HepG2 (cell line): ENCODE results near the gene RAB2B. TPM values are rescaled to one million over a fixed set of nuclear protein-coding genes. Genes with fewer than 3 reads are reported as not detected.

ENCODE experiments used
- AGO2 ChIP-seq: fragments of 200-400 bp; formaldehyde crosslinking; optimal IDR thresholded peaks from 2 replicates; pipeline ENCODE3; 2017; ENCODE audit warnings: mild to moderate bottlenecking, low read depth, low read length, moderate library complexity
- BCL6 ChIP-seq: IDR thresholded peaks from 2 replicates; pipeline ENCODE4 v1.6.1; 2016; ENCODE audit warnings: missing genetic modification reagents, missing compliant biosample characterization
- CCAR2 ChIP-seq: fragments of 200-400 bp; formaldehyde crosslinking; optimal IDR thresholded peaks from 2 replicates; pipeline ENCODE3; 2018; ENCODE audit warnings: low read depth, mild to moderate bottlenecking, low read length, moderate library complexity
- FOXA3 ChIP-seq: IDR thresholded peaks from 2 replicates; pipeline ENCODE4 v1.6.1; 2016; ENCODE audit warnings: missing genetic modification reagents, missing compliant biosample characterization
- MLLT10 ChIP-seq: sonication (generic); formaldehyde crosslinking; IDR thresholded peaks from 2 replicates; pipeline ENCODE4 v1.4.0; 2020; ENCODE audit warnings: missing genetic modification reagents
- PATZ1 ChIP-seq: sonication (generic); formaldehyde crosslinking; IDR thresholded peaks from 2 replicates; pipeline ENCODE4 v1.4.0; 2020; ENCODE audit warnings: missing genetic modification reagents
- PCBP2 ChIP-seq: fragments of 200-400 bp; formaldehyde crosslinking; optimal IDR thresholded peaks from 2 replicates; pipeline ENCODE3; 2018; ENCODE audit warnings: low read length, low read depth; ENCODE audit not compliant: poor library complexity, severe bottlenecking
- SOX13 ChIP-seq, 3 experiments: fragments of 450-650 bp in 1 of 3; sonication (generic) in 1 of 3; formaldehyde crosslinking in 1 of 3; IDR thresholded peaks in 2 of 3; conservative IDR thresholded peaks in 1 of 3; 2 replicates each; pipeline versions ENCODE4 v1.5.0 to v1.6.1; 2016 to 2020; ENCODE audit warnings: antibody characterized with exemption in 1 of 3, mild to moderate bottlenecking in 1 of 3, missing compliant biosample characterization in 1 of 3, missing genetic modification reagents in 1 of 3, moderate library complexity in 1 of 3
- U2AF1 ChIP-seq: fragments of 200-400 bp; formaldehyde crosslinking; optimal IDR thresholded peaks from 2 replicates; pipeline ENCODE3; 2017; ENCODE audit warnings: mild to moderate bottlenecking, low read depth, low read length
- XBP1 ChIP-seq: sonication (generic); formaldehyde crosslinking; IDR thresholded peaks from 2 replicates; pipeline ENCODE4 v1.5.0; 2020; ENCODE audit warnings: missing genetic modification reagents
- ZC3H13 ChIP-seq: sonication (generic); formaldehyde crosslinking; IDR thresholded peaks from 2 replicates; pipeline ENCODE4 v1.8.1; 2023; ENCODE audit warnings: mild to moderate bottlenecking, missing genetic modification reagents, moderate library complexity
- ZFAT ChIP-seq: sonication (generic); formaldehyde crosslinking; conservative IDR thresholded peaks from 2 replicates; pipeline ENCODE4 v1.8.1; 2023; ENCODE audit warnings: missing genetic modification reagents, inconsistent platforms
- ZNF256 ChIP-seq: sonication (generic); formaldehyde crosslinking; conservative IDR thresholded peaks from 2 replicates; pipeline ENCODE4 v1.4.0; 2020; ENCODE audit warnings: missing genetic modification reagents
- ZNF460 ChIP-seq: sonication (generic); formaldehyde crosslinking; IDR thresholded peaks from 2 replicates; pipeline ENCODE4 v1.5.1; 2020; ENCODE audit warnings: missing genetic modification reagents, mild to moderate bottlenecking, borderline replicate concordance
- ZNF580 ChIP-seq: IDR thresholded peaks from 2 replicates; pipeline ENCODE4 v1.6.1; 2016; ENCODE audit warnings: low read depth, borderline replicate concordance
- polyA plus RNA-seq, 8 experiments: library from polyadenylated mRNA; depleted of rRNA in 3 of 8; stranded (reverse) in 7 of 8; unstranded in 1 of 8; fragments of >200 nt; fragmentation: Illumina TruSeq in 4 of 8; extraction: Trizol in 4 of 8; gene quantifications; 2 replicates each; pipeline versions ENCODE4 v1.2.1 to v1.2.3, GENCODE V29; 2011 to 2016; ENCODE audit warnings: low read depth in 4 of 8, missing spikeins in 1 of 8, mixed read lengths in 1 of 8; ENCODE audit not compliant: insufficient read depth in 1 of 8
- total RNA-seq, 5 experiments: library from RNA; depleted of rRNA; stranded (reverse); fragments of >200 nt; fragmentation: Illumina TruSeq; extraction: Trizol; gene quantifications; 2 replicates each; pipeline ENCODE4 v1.2.3, GENCODE V29; 2016; ENCODE audit warnings: low read depth in 1 of 5
- TF ChIP-seq, protein P1 (sequence below): sonication (generic); formaldehyde crosslinking; IDR thresholded peaks from 2 replicates; pipeline ENCODE4 v1.4.0; 2020; ENCODE audit warnings: missing genetic modification reagents
- TF ChIP-seq, protein P2 (sequence below): sonication (generic); formaldehyde crosslinking; IDR thresholded peaks from 2 replicates; pipeline ENCODE4 v1.4.0; 2020; ENCODE audit warnings: missing genetic modification reagents
- TF ChIP-seq, protein P3 (sequence below): sonication (generic); formaldehyde crosslinking; IDR thresholded peaks from 2 replicates; pipeline ENCODE4 v1.9.0; 2021; ENCODE audit warnings: missing genetic modification reagents, borderline replicate concordance
- TF ChIP-seq, protein P4 (sequence below): fragments of 450-650 bp; IDR thresholded peaks from 2 replicates; pipeline ENCODE4 v1.6.1; 2017

RAB2B gene
- total and polyA plus RNA-seq, 2 of the 13 experiments (the other 11 are each of a cell fraction or from before 2014, with no cell fraction given), result 36.0 to 60.6 TPM

DNA sequence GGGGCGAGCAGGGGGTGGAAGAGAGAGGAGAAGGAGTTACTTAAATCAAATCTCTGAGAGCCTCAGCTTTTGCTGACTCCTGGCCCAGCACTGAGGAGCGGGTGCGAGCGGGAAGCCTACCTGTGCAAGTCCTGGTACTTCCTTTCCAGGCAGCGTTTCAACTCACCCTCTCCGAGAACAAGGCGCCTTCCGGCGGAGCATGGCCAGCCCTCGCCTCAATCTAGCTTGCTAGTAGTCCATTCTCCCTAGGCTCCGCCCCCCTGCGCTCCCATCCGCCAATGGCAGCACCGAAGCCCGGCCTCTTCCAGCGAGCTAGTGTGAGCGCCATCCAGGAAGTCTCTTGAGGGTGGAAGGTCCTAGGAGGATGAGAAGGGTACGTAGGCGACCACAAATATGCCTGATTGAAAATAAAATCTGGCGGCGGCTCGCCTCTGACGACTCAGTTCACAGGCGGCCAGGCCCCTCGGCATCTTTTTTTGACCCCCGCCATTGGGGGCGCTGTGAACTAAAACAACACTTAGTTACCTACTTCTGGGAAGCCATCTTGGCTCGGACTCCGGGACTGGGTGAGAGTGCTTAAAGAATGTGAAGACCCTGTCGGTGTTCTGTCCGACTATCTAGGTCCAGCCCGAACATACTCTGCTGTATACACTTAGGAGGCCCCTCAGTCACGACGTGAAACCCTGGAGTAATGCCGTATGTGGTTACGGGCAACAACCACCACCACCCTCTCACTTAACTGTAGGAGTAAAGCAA lies 20.7 kb downstream of the RAB2B start, which contains the start of gene CHD8 (continued):
- TF ChIP-seq, protein P1, sequence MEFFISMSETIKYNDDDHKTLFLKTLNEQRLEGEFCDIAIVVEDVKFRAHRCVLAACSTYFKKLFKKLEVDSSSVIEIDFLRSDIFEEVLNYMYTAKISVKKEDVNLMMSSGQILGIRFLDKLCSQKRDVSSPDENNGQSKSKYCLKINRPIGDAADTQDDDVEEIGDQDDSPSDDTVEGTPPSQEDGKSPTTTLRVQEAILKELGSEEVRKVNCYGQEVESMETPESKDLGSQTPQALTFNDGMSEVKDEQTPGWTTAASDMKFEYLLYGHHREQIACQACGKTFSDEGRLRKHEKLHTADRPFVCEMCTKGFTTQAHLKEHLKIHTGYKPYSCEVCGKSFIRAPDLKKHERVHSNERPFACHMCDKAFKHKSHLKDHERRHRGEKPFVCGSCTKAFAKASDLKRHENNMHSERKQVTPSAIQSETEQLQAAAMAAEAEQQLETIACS (CRISPR knock-in tag), result no peak
- TF ChIP-seq U2AF1 (no peak), AGO2 (no peak), ZNF460 (no peak; the same call in 1 of the 2 replicates), XBP1 (CRISPR knock-in tag) (no peak), SOX13 (IDR thresholded peaks at IDR 0.05) (peak; percentile 100), SOX13 (CRISPR knock-in tag; conservative IDR thresholded peaks at IDR 0.05 in 1 of 2, IDR thresholded peaks at IDR 0.05 in 1 of 2) (peak; percentile 24 to 55; a peak in 3 of 4 replicates), ZNF580 (peak; percentile 91), PCBP2 (no peak), PATZ1 (CRISPR knock-in tag) (peak; percentile 81), BCL6 (CRISPR knock-in tag) (peak; percentile 65), ZNF256 (CRISPR knock-in tag) (peak; percentile 18; the same call in 1 of the 2 replicates), ZC3H13 (CRISPR knock-in tag) (no peak), CCAR2 (peak; percentile 17), MLLT10 (CRISPR knock-in tag) (no peak), ZFAT (CRISPR knock-in tag) (no peak), FOXA3 (peak; percentile 70)
- TF ChIP-seq, protein P2, sequence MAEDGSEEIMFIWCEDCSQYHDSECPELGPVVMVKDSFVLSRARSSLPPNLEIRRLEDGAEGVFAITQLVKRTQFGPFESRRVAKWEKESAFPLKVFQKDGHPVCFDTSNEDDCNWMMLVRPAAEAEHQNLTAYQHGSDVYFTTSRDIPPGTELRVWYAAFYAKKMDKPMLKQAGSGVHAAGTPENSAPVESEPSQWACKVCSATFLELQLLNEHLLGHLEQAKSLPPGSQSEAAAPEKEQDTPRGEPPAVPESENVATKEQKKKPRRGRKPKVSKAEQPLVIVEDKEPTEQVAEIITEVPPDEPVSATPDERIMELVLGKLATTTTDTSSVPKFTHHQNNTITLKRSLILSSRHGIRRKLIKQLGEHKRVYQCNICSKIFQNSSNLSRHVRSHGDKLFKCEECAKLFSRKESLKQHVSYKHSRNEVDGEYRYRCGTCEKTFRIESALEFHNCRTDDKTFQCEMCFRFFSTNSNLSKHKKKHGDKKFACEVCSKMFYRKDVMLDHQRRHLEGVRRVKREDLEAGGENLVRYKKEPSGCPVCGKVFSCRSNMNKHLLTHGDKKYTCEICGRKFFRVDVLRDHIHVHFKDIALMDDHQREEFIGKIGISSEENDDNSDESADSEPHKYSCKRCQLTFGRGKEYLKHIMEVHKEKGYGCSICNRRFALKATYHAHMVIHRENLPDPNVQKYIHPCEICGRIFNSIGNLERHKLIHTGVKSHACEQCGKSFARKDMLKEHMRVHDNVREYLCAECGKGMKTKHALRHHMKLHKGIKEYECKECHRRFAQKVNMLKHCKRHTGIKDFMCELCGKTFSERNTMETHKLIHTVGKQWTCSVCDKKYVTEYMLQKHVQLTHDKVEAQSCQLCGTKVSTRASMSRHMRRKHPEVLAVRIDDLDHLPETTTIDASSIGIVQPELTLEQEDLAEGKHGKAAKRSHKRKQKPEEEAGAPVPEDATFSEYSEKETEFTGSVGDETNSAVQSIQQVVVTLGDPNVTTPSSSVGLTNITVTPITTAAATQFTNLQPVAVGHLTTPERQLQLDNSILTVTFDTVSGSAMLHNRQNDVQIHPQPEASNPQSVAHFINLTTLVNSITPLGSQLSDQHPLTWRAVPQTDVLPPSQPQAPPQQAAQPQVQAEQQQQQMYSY (CRISPR knock-in tag), result no peak
- TF ChIP-seq, protein P3, sequence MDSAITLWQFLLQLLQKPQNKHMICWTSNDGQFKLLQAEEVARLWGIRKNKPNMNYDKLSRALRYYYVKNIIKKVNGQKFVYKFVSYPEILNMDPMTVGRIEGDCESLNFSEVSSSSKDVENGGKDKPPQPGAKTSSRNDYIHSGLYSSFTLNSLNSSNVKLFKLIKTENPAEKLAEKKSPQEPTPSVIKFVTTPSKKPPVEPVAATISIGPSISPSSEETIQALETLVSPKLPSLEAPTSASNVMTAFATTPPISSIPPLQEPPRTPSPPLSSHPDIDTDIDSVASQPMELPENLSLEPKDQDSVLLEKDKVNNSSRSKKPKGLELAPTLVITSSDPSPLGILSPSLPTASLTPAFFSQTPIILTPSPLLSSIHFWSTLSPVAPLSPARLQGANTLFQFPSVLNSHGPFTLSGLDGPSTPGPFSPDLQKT (CRISPR knock-in tag), result no peak
- TF ChIP-seq, protein P4, sequence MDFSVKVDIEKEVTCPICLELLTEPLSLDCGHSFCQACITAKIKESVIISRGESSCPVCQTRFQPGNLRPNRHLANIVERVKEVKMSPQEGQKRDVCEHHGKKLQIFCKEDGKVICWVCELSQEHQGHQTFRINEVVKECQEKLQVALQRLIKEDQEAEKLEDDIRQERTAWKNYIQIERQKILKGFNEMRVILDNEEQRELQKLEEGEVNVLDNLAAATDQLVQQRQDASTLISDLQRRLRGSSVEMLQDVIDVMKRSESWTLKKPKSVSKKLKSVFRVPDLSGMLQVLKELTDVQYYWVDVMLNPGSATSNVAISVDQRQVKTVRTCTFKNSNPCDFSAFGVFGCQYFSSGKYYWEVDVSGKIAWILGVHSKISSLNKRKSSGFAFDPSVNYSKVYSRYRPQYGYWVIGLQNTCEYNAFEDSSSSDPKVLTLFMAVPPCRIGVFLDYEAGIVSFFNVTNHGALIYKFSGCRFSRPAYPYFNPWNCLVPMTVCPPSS, result no peak
